ENCODE results near the gene LRRC41. TPM values are rescaled to one million over a fixed set of nuclear protein-coding genes. Genes with fewer than 3 reads are reported as not detected.
A peak's percentile ranks its signal among the peaks of the same experiment; 100 is the strongest.
"Not testable (repeated sequence)": the region's sequence is repeated elsewhere in the genome, so short reads cannot be mapped to it uniquely, and the experiment has no call there.

Gene LRRC41
- total RNA-seq, 1 experiment from 2014 or later, result 63.3 TPM

DNA sequence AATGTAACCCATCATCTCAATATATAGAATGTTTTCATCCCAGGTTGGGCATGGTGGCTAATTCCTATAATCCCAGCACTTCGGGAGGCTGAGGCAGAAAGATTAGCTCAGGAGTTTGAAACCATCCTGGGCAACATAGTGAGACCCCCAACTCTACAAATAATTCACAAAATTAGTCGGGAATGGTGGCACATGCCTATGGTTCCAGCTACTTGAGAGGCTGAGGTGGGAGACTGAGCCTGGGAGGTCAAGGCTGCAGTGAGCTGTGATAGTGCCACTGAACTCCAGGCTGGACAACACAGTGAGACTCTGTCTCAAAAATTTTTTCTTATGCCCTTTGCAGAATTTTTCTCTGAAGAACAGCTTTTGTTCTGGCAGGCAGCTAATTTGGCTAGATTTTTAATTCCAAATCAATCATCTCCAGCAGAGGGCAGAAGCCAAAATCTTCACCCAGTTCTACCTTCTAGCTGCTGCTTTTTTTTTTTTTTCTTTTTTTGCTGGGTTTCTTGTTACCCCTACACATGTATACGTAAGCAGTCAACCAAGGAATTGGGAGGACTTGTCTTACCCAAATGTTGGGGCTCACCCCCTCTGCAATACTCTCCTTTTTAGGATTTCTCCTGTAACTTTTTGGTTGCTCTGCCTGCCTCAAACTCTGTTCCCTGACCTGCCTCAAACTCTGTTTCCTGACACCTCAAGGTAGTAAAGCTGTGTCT, 58.6 kb downstream of the LRRC41 start:
- DNase-seq (ENCODE audit: low read depth), result peak; percentile 38

DNA sequence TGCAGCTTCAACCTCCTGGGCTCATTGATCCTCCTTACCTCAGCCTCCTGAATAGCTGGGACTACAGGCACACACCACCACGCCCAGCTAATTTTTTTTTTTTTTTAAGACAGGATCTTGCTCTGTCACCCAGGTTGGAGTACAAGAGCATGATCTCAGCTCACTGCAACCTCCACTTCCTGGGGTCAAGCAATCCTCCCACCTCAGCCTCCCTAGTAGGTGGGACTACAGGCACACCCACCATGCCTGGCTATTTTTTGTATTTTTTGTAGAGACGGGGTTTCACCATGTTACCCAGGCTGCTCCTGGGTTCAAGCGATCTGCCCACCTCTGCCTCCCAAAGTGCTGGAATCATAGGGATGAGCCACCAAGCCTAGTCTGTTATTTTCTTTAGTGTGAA, 59.6 kb downstream of the LRRC41 start:
- DNase-seq (ENCODE audit: low read depth), result not testable (repeated sequence)

DNA sequence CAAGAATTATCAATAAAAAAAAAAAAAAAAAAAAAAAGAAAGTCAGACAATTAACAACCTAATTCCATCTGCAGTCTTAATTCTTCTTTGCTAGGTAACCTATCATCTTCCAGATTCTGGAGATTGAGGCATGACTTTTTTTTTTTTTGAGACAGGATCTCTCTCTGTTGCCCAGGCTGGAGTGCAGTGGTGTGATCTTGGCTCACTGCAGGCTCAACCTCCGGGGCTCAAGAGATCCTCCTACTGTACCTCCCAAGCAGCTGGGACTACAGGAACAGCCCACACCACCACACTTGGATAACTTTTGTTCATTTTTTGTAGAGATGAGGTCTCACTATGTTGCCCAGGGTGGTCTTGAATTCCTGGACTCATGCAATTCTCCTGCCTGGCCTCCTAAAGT, 60.5 kb downstream of the LRRC41 start:
- DNase-seq (ENCODE audit: low read depth), result no peak

DNA sequence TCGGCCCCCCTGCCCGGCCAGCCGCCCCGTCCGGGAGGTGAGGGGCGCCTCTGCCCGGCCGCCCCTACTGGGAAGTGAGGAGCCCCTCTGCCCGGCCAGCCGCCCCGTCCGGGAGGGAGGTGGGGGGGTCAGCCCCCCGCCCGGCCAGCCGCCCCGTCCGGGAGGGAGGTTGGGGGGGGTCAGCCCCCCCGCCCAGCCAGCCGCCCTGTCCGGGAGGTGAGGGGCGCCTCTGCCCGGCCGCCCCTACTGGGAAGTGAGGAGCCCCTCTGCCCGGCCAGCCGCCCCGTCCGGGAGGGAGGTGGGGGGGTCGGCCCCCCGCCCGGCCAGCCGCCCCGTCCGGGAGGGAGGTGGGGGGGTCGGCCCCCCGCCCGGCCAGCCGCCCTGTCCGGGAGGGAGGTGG, 61.7 kb downstream of the LRRC41 start:
- not testable (repeated sequence) for DNase-seq (ENCODE audit: low read depth)

DNA sequence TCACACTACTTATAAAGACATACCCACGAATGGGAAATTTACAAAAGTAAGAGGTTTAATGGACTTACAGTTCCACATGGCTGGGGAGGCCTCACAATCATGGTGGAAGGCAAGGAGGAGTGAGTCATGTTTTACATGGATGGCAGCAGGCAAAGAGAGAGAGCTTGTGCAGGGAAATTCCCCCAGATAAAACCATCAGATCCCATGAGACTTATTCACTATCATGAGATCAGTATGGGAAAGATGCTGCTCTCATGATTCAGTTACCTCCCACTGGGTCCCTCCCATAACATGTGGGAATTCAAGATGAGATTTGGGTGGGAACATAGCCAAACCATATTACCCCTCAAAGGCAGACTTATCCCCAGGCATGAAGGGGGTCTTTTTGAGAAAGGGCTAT, 64.6 kb downstream of the LRRC41 start:
- peak; percentile 67 for DNase-seq (ENCODE audit: low read depth)

DNA sequence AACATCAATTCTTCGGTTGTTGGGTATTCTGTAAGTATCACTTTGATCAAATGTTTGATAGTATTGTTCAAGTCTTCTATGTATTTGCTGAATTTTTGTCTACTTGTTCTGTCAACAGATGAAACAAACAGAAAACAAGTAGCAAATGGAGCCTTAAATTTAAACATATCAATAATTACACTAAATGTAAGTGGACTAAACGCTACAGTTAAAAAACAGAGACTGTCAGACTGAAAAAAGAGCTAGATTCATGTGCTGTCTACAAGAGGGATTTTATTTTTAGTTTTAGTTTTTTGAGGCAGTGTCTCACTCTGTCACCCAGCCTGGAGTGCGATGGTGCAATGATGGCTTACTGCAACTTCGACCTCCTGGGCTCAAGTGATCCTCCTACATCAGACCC, 66.5 kb downstream of the LRRC41 start:
- DNase-seq (ENCODE audit: low read depth), result no peak

DNA sequence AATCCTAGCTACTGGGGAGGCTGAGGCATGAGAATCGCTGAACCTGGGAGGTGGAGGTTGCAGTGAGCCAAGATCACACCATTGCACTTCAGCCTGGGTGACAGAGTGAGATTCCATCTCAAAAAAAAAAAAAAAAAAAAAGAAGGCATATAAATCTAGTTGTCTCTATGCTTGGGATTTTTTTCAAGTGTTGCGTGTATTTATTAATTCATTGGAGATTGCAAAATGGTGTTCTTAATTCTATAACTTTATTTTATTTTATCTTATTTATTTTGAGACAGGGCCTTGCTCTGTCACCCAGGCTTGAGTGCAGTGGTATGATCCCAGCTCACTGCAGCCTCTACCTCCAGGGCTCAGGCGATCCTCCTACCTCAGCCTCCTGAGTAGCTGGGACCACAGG, 72.2 kb downstream of the LRRC41 start:
- DNase-seq (ENCODE audit: low read depth), result not testable (repeated sequence)

Other genes starting within 250 kb of the LRRC41 start
- 10.5 and 10.8 TPM in 2 replicates for gene PIK3R3, start 171.0 kb downstream of the LRRC41 start, total RNA-seq (2014; rRNA removed; shearing (Covaris generic))
- gene TSPAN1, start 128.5 kb downstream of the LRRC41 start, total RNA-seq (2014; rRNA removed; shearing (Covaris generic)), result 0.48 TPM in 1 of 2 replicates, not detected in the other
- not detected in 2 replicates for gene P3R3URF, start 127.1 kb downstream of the LRRC41 start, total RNA-seq (2014; rRNA removed; shearing (Covaris generic))
- 52.9 and 57.0 TPM in 2 replicates for gene POMGNT1, start 105.2 kb downstream of the LRRC41 start, total RNA-seq (2014; rRNA removed; shearing (Covaris generic))
- gene LURAP1, start 100.3 kb downstream of the LRRC41 start, total RNA-seq (2014; rRNA removed; shearing (Covaris generic)), result 4.4 and 4.5 TPM in 2 replicates
- 12.7 and 13.1 TPM in 2 replicates for gene RAD54L, start 55.9 kb downstream of the LRRC41 start, total RNA-seq (2014; rRNA removed; shearing (Covaris generic))
- 747 and 790 TPM in 2 replicates for gene UQCRH, start 82 bp upstream of the LRRC41 start, total RNA-seq (2014; rRNA removed; shearing (Covaris generic))
- 8.1 and 8.8 TPM in 2 replicates for gene NSUN4, start 37.2 kb upstream of the LRRC41 start, total RNA-seq (2014; rRNA removed; shearing (Covaris generic))
- not detected in 2 replicates for gene FAAH, start 90.7 kb upstream of the LRRC41 start, total RNA-seq (2014; rRNA removed; shearing (Covaris generic))
- not detected in 2 replicates for gene DMBX1, start 186.2 kb upstream of the LRRC41 start, total RNA-seq (2014; rRNA removed; shearing (Covaris generic))
- not detected in 2 replicates for gene KNCN, start 248.0 kb upstream of the LRRC41 start, total RNA-seq (2014; rRNA removed; shearing (Covaris generic))

All from RPMI7951 (cell line).